ENCODE data around the gene IGF2BP2. TPM values are rescaled to one million over a fixed set of nuclear protein-coding genes. Genes with fewer than 3 reads are reported as not detected.

IGF2BP2 gene
- total RNA-seq, 1 donor from 2014 or later, result 57.6 TPM

- no peak for TF ChIP-seq CTCF (conservative IDR thresholded peaks at IDR 0.05; ENCODE audit: low read depth, low read length)
- no peak overlapping the region for H3K4me3 ChIP-seq (ENCODE audit: low read depth, low read length)
- DNase-seq (ENCODE audit: low read depth), result no peak
These were observed 27.1 kb upstream of the IGF2BP2 start for GRCh38 chr3:185851959-185852358.

GRCh38 chr3:185851046-185851445 lies 26.2 kb upstream of the IGF2BP2 start:
- no peak for TF ChIP-seq CTCF (conservative IDR thresholded peaks at IDR 0.05; ENCODE audit: low read depth, low read length)
- no peak overlapping the region for H3K4me3 ChIP-seq (ENCODE audit: low read depth, low read length)
- no peak for DNase-seq (ENCODE audit: low read depth)

- H3K4me3 ChIP-seq (ENCODE audit: low read depth, low read length), result no peak overlapping the region
- no peak for DNase-seq (ENCODE audit: low read depth)
- TF ChIP-seq CTCF (conservative IDR thresholded peaks at IDR 0.05; ENCODE audit: low read depth, low read length), result no peak
These were observed 22.7 kb upstream of the IGF2BP2 start for GRCh38 chr3:185847506-185847905.

- TF ChIP-seq CTCF (conservative IDR thresholded peaks at IDR 0.05; ENCODE audit: low read depth, low read length), result no peak
- no peak overlapping the region for H3K4me3 ChIP-seq (ENCODE audit: low read depth, low read length)
- DNase-seq (ENCODE audit: low read depth), result no peak
These were observed 21.2 kb upstream of the IGF2BP2 start for GRCh38 chr3:185846037-185846436.

GRCh38 chr3:185844051-185844450 lies 19.2 kb upstream of the IGF2BP2 start:
- DNase-seq (ENCODE audit: low read depth), result no peak
- no peak overlapping the region for H3K4me3 ChIP-seq (ENCODE audit: low read depth, low read length)
- no peak for TF ChIP-seq CTCF (conservative IDR thresholded peaks at IDR 0.05; ENCODE audit: low read depth, low read length)

GRCh38 chr3:185843635-185844034 lies 18.8 kb upstream of the IGF2BP2 start:
- H3K4me3 ChIP-seq (ENCODE audit: low read depth, low read length), result no peak overlapping the region
- TF ChIP-seq CTCF (conservative IDR thresholded peaks at IDR 0.05; ENCODE audit: low read depth, low read length), result no peak
- DNase-seq (ENCODE audit: low read depth), result no peak

- H3K4me3 ChIP-seq (ENCODE audit: low read depth, low read length), result no peak overlapping the region
- no peak for DNase-seq (ENCODE audit: low read depth)
- no peak for TF ChIP-seq CTCF (conservative IDR thresholded peaks at IDR 0.05; ENCODE audit: low read depth, low read length)
These were observed 18.3 kb upstream of the IGF2BP2 start for GRCh38 chr3:185843126-185843525.
